ENCODE data around the gene DHX40. TPM values are rescaled to one million over a fixed set of nuclear protein-coding genes. Genes with fewer than 3 reads are reported as not detected.
A peak's percentile ranks its signal among the peaks of the same experiment; 100 is the strongest.
"Not testable (repeated sequence)": the region's sequence is repeated elsewhere in the genome, so short reads cannot be mapped to it uniquely, and the experiment has no call there.

The DHX40 gene, protein sequence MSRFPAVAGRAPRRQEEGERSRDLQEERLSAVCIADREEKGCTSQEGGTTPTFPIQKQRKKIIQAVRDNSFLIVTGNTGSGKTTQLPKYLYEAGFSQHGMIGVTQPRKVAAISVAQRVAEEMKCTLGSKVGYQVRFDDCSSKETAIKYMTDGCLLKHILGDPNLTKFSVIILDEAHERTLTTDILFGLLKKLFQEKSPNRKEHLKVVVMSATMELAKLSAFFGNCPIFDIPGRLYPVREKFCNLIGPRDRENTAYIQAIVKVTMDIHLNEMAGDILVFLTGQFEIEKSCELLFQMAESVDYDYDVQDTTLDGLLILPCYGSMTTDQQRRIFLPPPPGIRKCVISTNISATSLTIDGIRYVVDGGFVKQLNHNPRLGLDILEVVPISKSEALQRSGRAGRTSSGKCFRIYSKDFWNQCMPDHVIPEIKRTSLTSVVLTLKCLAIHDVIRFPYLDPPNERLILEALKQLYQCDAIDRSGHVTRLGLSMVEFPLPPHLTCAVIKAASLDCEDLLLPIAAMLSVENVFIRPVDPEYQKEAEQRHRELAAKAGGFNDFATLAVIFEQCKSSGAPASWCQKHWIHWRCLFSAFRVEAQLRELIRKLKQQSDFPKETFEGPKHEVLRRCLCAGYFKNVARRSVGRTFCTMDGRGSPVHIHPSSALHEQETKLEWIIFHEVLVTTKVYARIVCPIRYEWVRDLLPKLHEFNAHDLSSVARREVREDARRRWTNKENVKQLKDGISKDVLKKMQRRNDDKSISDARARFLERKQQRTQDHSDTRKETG
- 40.7 TPM for total RNA-seq
- 10 to 100 TPM; 25.3 to 34.0 (median 28.3) TPM for polyA plus RNA-seq (ENCODE audit: insufficient read depth in 1 of 8, insufficient read length in 8 of 8, low replicate concordance in 1 of 8)
- long read RNA-seq, donor 1, partial matches to known transcripts, result 0 of 1 reads
- long read RNA-seq, donor 1, other reads (novel, unspliced or antisense), result 0 of 1 reads
- long read RNA-seq, donor 2, result 0 reads
- long read RNA-seq, donor 3, transcript DHX40-201 (18 exons, 3,660 nt), result major isoform, 9 of 9 reads
- long read RNA-seq, donor 3, partial matches to known transcripts, result 0 of 9 reads
- long read RNA-seq, donor 3, other reads (novel, unspliced or antisense), result 0 of 9 reads
- long read RNA-seq, donor 4, partial matches to known transcripts, result 0 of 4 reads
- long read RNA-seq, donor 4, other reads (novel, unspliced or antisense), result 0 of 4 reads
- long read RNA-seq, donor 5, transcript DHX40-201 (18 exons, 3,660 nt), result major isoform, 6 of 19 reads
- long read RNA-seq, donor 5, partial matches to known transcripts, result 12 of 19 reads
- long read RNA-seq, donor 5, other reads (novel, unspliced or antisense), result 0 of 19 reads
- long read RNA-seq, donor 6, transcript DHX40-201 (18 exons, 3,660 nt), result major isoform, 8 of 9 reads
- long read RNA-seq, donor 6, partial matches to known transcripts, result 0 of 9 reads
- long read RNA-seq, donor 6, other reads (novel, unspliced or antisense), result 0 of 9 reads
- long read RNA-seq, donor 7, partial matches to known transcripts, result 7 of 9 reads
- long read RNA-seq, donor 7, other reads (novel, unspliced or antisense), result 0 of 9 reads
- long read RNA-seq, donor 8, transcript DHX40-201 (18 exons, 3,660 nt), result major isoform, 6 of 6 reads
- long read RNA-seq, donor 8, partial matches to known transcripts, result 0 of 6 reads
- long read RNA-seq, donor 8, other reads (novel, unspliced or antisense), result 0 of 6 reads
- long read RNA-seq, donor 9, partial matches to known transcripts, result 0 of 3 reads
- long read RNA-seq, donor 9, other reads (novel, unspliced or antisense), result 0 of 3 reads
- long read RNA-seq, donor 10, transcript DHX40-201 (18 exons, 3,660 nt), result major isoform, 7 of 24 reads
- long read RNA-seq, donor 10, partial matches to known transcripts, result 17 of 24 reads
- long read RNA-seq, donor 10, other reads (novel, unspliced or antisense), result 0 of 24 reads
- long read RNA-seq, donor 11, partial matches to known transcripts, result 0 of 3 reads
- long read RNA-seq, donor 11, other reads (novel, unspliced or antisense), result 0 of 3 reads

- peak within 1 kb of the TSS; percentile 100 for H3K4me3 ChIP-seq (ENCODE audit: low read length)
- no peaks in the 10 kb centered on the region for H3K27me3 ChIP-seq (ENCODE audit: control insufficient read depth, insufficient read depth, low read length)
- H3K27ac ChIP-seq (ENCODE audit: low read length), result peak within 1 kb of the TSS; percentile 93
- WGBS (ENCODE audit: insufficient coverage), result 7% methylated on average over 62 of the region's 62 CpGs
- H3K36me3 ChIP-seq (ENCODE audit: control insufficient read depth, insufficient read depth, low read length), result peaks cover 3% of the 10 kb centered on the region
- H3K4me1 ChIP-seq (ENCODE audit: control insufficient read depth, insufficient read depth, low read length), result peaks cover 8% of the 10 kb centered on the region
- DNase-seq, result peak; percentile 98
- peaks cover 5% of the 10 kb centered on the region for H3K9me3 ChIP-seq (replicated peaks; ENCODE audit: control insufficient read depth, low read depth, low read length)
These were observed at the start of gene DHX40 for GRCh38 chr17:59565171-59565958. Gene DHX40 (plus strand): TSS chr17:59565610. CDS start chr17:59565672, 62 bp downstream.

- Histone ChIP-seq H3K4me1 (ENCODE audit: control insufficient read depth, insufficient read depth, low read length) (peaks cover 2% of the 10 kb centered on the region), H3K27ac (ENCODE audit: low read length) (no peak overlapping the region), H3K36me3 (ENCODE audit: control insufficient read depth, insufficient read depth, low read length) (no peaks in the 10 kb centered on the region), H3K27me3 (ENCODE audit: control insufficient read depth, insufficient read depth, low read length) (no peaks in the 10 kb centered on the region), H3K4me3 (ENCODE audit: low read length) (no peak overlapping the region), H3K9me3 (replicated peaks; ENCODE audit: control insufficient read depth, low read depth, low read length) (no peaks in the 10 kb centered on the region)
- WGBS (ENCODE audit: insufficient coverage), result 64% methylated on average over 2 of the region's 2 CpGs
- DNase-seq, result no peak
These were observed 49.0 kb upstream of the DHX40 start for GRCh38 chr17:59516451-59516850.

GRCh38 chr17:59519132-59519531 is 46.3 kb upstream of the DHX40 start:
- Histone ChIP-seq H3K36me3 (ENCODE audit: control insufficient read depth, insufficient read depth, low read length) (no peaks in the 10 kb centered on the region), H3K27me3 (ENCODE audit: control insufficient read depth, insufficient read depth, low read length) (no peaks in the 10 kb centered on the region), H3K4me3 (ENCODE audit: low read length) (no peak overlapping the region), H3K4me1 (ENCODE audit: control insufficient read depth, insufficient read depth, low read length) (no peaks in the 10 kb centered on the region), H3K27ac (ENCODE audit: low read length) (peak overlapping the region; percentile 15), H3K9me3 (replicated peaks; ENCODE audit: control insufficient read depth, low read depth, low read length) (no peaks in the 10 kb centered on the region)
- no peak for DNase-seq
- WGBS (ENCODE audit: insufficient coverage), result no CpG with 5 or more reads among the region's 2 CpGs

DNA sequence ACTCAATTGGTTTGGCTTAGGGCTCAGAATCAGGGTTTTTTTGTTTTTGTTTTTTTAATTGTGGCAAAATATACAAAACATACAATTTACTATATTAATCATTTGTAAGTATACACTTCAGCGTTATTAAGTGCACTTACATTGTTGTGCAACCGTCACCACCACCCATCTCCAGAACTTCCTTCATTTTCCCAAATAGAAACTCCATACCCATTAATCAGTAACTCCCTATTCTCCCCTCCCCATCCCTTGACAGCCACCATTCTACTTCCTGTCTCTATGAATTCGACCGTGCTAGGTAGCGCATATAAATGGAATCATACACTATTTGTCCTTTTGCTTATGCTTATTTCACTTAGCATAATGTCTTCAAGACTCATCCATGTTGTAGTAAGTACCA is 45.2 kb upstream of the DHX40 start:
- Histone ChIP-seq H3K27ac (ENCODE audit: low read length) (no peak overlapping the region), H3K9me3 (replicated peaks; ENCODE audit: control insufficient read depth, low read depth, low read length) (no peaks in the 10 kb centered on the region), H3K27me3 (ENCODE audit: control insufficient read depth, insufficient read depth, low read length) (no peaks in the 10 kb centered on the region), H3K36me3 (ENCODE audit: control insufficient read depth, insufficient read depth, low read length) (no peaks in the 10 kb centered on the region), H3K4me3 (ENCODE audit: low read length) (no peak overlapping the region), H3K4me1 (ENCODE audit: control insufficient read depth, insufficient read depth, low read length) (no peaks in the 10 kb centered on the region)
- 82% methylated on average over 1 of the region's 5 CpGs for WGBS (ENCODE audit: insufficient coverage)
- DNase-seq, result no peak

DNA sequence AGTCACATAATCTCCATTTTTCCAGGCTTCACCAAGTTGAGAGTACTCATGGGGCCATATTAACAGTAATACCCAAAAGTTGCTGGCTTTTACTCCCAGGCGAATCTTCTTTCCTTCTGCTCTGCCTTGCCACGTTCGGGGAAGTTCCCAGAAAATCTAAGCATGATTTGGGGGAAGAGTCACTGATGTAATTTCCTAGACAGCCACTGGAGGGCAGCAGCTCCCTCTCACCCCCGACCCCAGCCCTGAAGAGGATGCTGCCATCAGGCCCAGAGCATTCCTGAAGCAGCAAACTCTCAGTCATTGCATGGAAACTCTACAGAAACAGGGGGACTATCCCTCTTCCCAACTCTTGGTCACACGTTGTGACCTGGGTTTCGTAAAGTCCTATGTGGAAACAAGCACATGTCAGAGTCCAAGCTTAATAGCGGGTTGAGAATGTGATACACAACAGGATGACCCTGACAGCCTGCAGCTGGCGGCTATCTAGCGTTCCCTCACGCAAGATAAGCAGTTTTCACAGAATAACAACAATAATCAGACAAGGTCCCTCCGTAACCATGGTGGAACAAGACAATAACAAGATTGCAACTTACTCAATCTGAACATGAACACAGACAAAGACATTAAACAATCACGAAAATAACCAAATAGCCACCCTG is 43.8 kb upstream of the DHX40 start:
- H3K4me3 ChIP-seq (ENCODE audit: low read length), result no peak overlapping the region
- no peaks in the 10 kb centered on the region for H3K9me3 ChIP-seq (replicated peaks; ENCODE audit: control insufficient read depth, low read depth, low read length)
- H3K36me3 ChIP-seq (ENCODE audit: control insufficient read depth, insufficient read depth, low read length), result no peaks in the 10 kb centered on the region
- H3K27ac ChIP-seq (ENCODE audit: low read length), result no peak overlapping the region
- DNase-seq, result peak; percentile 48
- H3K4me1 ChIP-seq (ENCODE audit: control insufficient read depth, insufficient read depth, low read length), result no peaks in the 10 kb centered on the region
- H3K27me3 ChIP-seq (ENCODE audit: control insufficient read depth, insufficient read depth, low read length), result no peaks in the 10 kb centered on the region
- WGBS (ENCODE audit: insufficient coverage), result 68% methylated on average over 9 of the region's 12 CpGs

DNA sequence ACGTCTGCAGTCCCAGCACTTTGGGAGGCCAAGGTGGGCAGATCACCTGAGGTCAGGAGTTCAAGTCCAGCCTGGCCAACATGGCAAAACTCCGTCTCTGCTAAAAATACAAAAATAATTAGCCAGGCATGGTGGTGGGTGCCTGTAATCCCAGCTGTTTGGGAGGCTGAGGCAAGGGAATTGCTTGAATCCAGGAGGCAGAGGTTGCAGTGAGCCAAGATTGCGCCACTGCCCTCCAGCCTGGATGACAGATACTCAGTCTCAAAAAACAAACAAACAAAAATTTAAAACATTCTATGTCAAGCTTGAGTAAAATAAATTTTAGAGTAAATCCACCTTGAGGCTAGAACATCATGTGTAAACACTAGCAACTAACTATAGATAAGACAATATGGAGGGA is 40.5 kb upstream of the DHX40 start:
- H3K9me3 ChIP-seq (replicated peaks; ENCODE audit: control insufficient read depth, low read depth, low read length); H3K27ac ChIP-seq (ENCODE audit: low read length); DNase-seq; H3K4me1 ChIP-seq (ENCODE audit: control insufficient read depth, insufficient read depth, low read length); H3K4me3 ChIP-seq (ENCODE audit: low read length); H3K27me3 ChIP-seq (ENCODE audit: control insufficient read depth, insufficient read depth, low read length); H3K36me3 ChIP-seq (ENCODE audit: control insufficient read depth, insufficient read depth, low read length): not testable (repeated sequence)
- 61% methylated on average over 2 of the region's 3 CpGs for WGBS (ENCODE audit: insufficient coverage)

DNA sequence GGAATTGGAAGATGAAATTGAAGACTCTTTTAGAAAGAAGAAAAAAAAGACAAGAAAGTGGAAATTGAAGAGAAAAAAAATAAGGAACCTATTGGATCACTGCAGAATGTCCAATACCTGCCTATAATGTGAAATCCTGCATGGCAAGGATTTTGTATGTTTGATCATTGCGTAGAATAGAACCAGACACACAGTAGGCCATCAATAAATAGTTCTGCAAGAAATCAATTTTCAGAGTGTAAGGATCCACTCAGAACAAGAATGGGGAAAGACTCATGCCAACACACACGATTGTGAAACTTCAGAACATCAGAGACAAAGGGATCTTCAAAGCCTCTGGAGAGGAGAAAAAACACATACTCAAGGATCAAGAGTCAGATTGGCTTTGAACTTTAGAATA is 39.7 kb upstream of the DHX40 start:
- H3K36me3 ChIP-seq (ENCODE audit: control insufficient read depth, insufficient read depth, low read length), result no peaks in the 10 kb centered on the region
- no CpG with 5 or more reads among the region's 2 CpGs for WGBS (ENCODE audit: insufficient coverage)
- DNase-seq, result no peak
- H3K9me3 ChIP-seq (replicated peaks; ENCODE audit: control insufficient read depth, low read depth, low read length), result no peaks in the 10 kb centered on the region
- no peaks in the 10 kb centered on the region for H3K27me3 ChIP-seq (ENCODE audit: control insufficient read depth, insufficient read depth, low read length)
- H3K4me1 ChIP-seq (ENCODE audit: control insufficient read depth, insufficient read depth, low read length), result peaks cover 2% of the 10 kb centered on the region
- H3K4me3 ChIP-seq (ENCODE audit: low read length), result no peak overlapping the region
- no peak overlapping the region for H3K27ac ChIP-seq (ENCODE audit: low read length)

DNA sequence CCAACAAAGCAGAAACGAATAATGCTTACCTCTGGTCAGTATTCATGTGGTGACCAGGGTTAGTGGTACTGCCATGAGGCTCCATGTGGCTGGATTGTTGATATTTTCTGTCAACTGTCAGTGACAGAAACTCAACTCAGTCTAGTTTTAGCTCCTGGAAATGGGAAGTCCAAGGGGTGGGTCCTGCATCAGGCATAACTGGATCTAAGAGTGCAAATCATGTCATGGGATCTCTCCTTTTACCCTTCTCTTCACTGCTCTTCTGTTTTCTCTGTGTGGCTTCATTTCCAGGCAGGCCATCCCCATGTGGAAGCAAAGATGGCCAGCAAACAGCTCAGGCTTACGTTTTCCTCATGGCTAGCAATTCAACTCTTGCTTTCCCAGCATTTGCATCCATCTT is 39.0 kb upstream of the DHX40 start:
- no CpG with 5 or more reads among the region's 2 CpGs for WGBS (ENCODE audit: insufficient coverage)
- DNase-seq, result no peak
- H3K27me3 ChIP-seq (ENCODE audit: control insufficient read depth, insufficient read depth, low read length), result no peaks in the 10 kb centered on the region
- H3K27ac ChIP-seq (ENCODE audit: low read length), result no peak overlapping the region
- no peak overlapping the region for H3K4me3 ChIP-seq (ENCODE audit: low read length)
- H3K9me3 ChIP-seq (replicated peaks; ENCODE audit: control insufficient read depth, low read depth, low read length), result no peaks in the 10 kb centered on the region
- H3K4me1 ChIP-seq (ENCODE audit: control insufficient read depth, insufficient read depth, low read length), result peaks cover 4% of the 10 kb centered on the region
- H3K36me3 ChIP-seq (ENCODE audit: control insufficient read depth, insufficient read depth, low read length), result no peaks in the 10 kb centered on the region

Measured in muscle of leg (tissue), 16 donors.